Ascending aorta (tissue), 2 donors: ENCODE results near the gene DOCK2. TPM values are rescaled to one million over a fixed set of nuclear protein-coding genes. Genes with fewer than 3 reads are reported as not detected.
A peak's percentile ranks its signal among the peaks of the same experiment; 100 is the strongest.

Source experiments
- DNase-seq, 2 donors: peaks; one replicate each; pipeline ENCODE4 v3.0.0-alpha.2; 2019; ENCODE audit warnings: low spot score in 2 of 2
- H3K27ac ChIP-seq, 2 donors: fragments of 200-600 bp; sonication (generic); one replicate each; pipeline ENCODE4 v1.5.1; 2016 to 2017; ENCODE audit warnings: mild to moderate bottlenecking in 1 of 2
- H3K27me3 ChIP-seq: fragments of 200-600 bp; sonication (generic); one replicate; pipeline ENCODE4 v1.5.1; 2017
- H3K36me3 ChIP-seq, 2 donors: fragments of 200-600 bp; sonication (generic); one replicate each; pipeline ENCODE4 v1.5.1; 2016
- H3K4me1 ChIP-seq, 2 donors: fragments of 200-600 bp; sonication (generic); one replicate each; pipeline ENCODE4 v1.5.1; 2016 to 2017; ENCODE audit warnings: mild to moderate bottlenecking in 1 of 2
- H3K4me3 ChIP-seq, 2 donors: fragments of 200-600 bp; sonication (generic); one replicate each; pipeline ENCODE4 v1.5.1; 2016 to 2017; ENCODE audit warnings: mild to moderate bottlenecking in 1 of 2
- H3K9me3 ChIP-seq, 2 donors: fragments of 200-600 bp; sonication (generic); one replicate each; pipeline ENCODE4 v1.5.1; 2016
- CTCF ChIP-seq, 3 experiments: fragments of 200-600 bp in 2 of 3; fragments of 450-650 bp in 1 of 3; sonication (generic) in 2 of 3; IDR thresholded peaks; one replicate each; pipeline ENCODE4 v1.5.1; 2016 to 2019; ENCODE audit warnings: antibody characterized with exemption in 3 of 3, mild to moderate bottlenecking in 1 of 3, moderate library complexity in 1 of 3
- intact Hi-C: fragments of 100-400 bp; cut with DNase I; formaldehyde crosslinking; loops from one replicate; pipeline ENCODE4 v1.15.1; 2023
- total RNA-seq: library from RNA; depleted of rRNA; stranded (reverse); fragments of >200 nt; gene quantifications from one replicate; pipeline ENCODE4 v1.1.0, GENCODE V29; 2016

Gene DOCK2
- total RNA-seq, 1 donor from 2014 or later: 33.1 TPM

GRCh38 chr5:170075696-170076095, 438.6 kb downstream of the DOCK2 start:
- DNase-seq: no peak
- Histone ChIP-seq H3K4me3 (no peak overlapping the region), H3K27ac (no peak overlapping the region), H3K4me1 (no peaks in the 10 kb centered on the region), H3K27me3 (no peaks in the 10 kb centered on the region), H3K9me3 (no peaks in the 10 kb centered on the region), H3K36me3 (no peaks in the 10 kb centered on the region)
- intact Hi-C loops: no loop called here
- TF ChIP-seq CTCF (IDR thresholded peaks at IDR 0.05): no peak

GRCh38 chr5:170076211-170076610, 439.1 kb downstream of the DOCK2 start:
- Histone ChIP-seq H3K36me3 (no peaks in the 10 kb centered on the region), H3K27me3 (no peaks in the 10 kb centered on the region), H3K4me1 (no peaks in the 10 kb centered on the region), H3K27ac (no peak overlapping the region), H3K9me3 (no peaks in the 10 kb centered on the region), H3K4me3 (no peak overlapping the region)
- intact Hi-C loops: no loop called here
- no peak for TF ChIP-seq CTCF (IDR thresholded peaks at IDR 0.05)
- no peak for DNase-seq

- TF ChIP-seq CTCF (IDR thresholded peaks at IDR 0.05): no peak
- intact Hi-C loops: no loop called here
- no peak for DNase-seq
- Histone ChIP-seq H3K4me1 (no peaks in the 10 kb centered on the region), H3K27ac (no peak overlapping the region), H3K27me3 (no peaks in the 10 kb centered on the region), H3K36me3 (no peaks in the 10 kb centered on the region), H3K9me3 (no peaks in the 10 kb centered on the region), H3K4me3 (no peak overlapping the region)
Observed at GRCh38 chr5:170076739-170077138, 439.7 kb downstream of the DOCK2 start.

- intact Hi-C loops: no loop called here
- no peaks in the 10 kb centered on the region for H3K4me1 ChIP-seq
- H3K27me3 ChIP-seq: no peaks in the 10 kb centered on the region
- H3K9me3 ChIP-seq: no peaks in the 10 kb centered on the region
- no peak for DNase-seq
- H3K27ac ChIP-seq: no peak overlapping the region
- no peaks in the 10 kb centered on the region for H3K36me3 ChIP-seq
- no peak for TF ChIP-seq CTCF (IDR thresholded peaks at IDR 0.05)
- no peak overlapping the region for H3K4me3 ChIP-seq
Observed at GRCh38 chr5:170077526-170077925, 440.5 kb downstream of the DOCK2 start.

GRCh38 chr5:170078458-170078857, 441.4 kb downstream of the DOCK2 start:
- Histone ChIP-seq H3K4me3 (no peak overlapping the region), H3K36me3 (no peaks in the 10 kb centered on the region), H3K4me1 (no peaks in the 10 kb centered on the region), H3K27me3 (no peaks in the 10 kb centered on the region), H3K9me3 (no peaks in the 10 kb centered on the region), H3K27ac (no peak overlapping the region)
- intact Hi-C loops: no loop called here
- DNase-seq: no peak
- TF ChIP-seq CTCF (IDR thresholded peaks at IDR 0.05): no peak

- H3K9me3 ChIP-seq: no peaks in the 10 kb centered on the region
- no peaks in the 10 kb centered on the region for H3K36me3 ChIP-seq
- no peak overlapping the region for H3K27ac ChIP-seq
- DNase-seq: peak in 1 of 2 donors; percentile 21
- H3K4me1 ChIP-seq: no peaks in the 10 kb centered on the region
- no peak overlapping the region for H3K4me3 ChIP-seq
- H3K27me3 ChIP-seq: no peaks in the 10 kb centered on the region
- intact Hi-C loops: no loop called here
- no peak for TF ChIP-seq CTCF (IDR thresholded peaks at IDR 0.05)
Observed at GRCh38 chr5:170078931-170079330, 441.9 kb downstream of the DOCK2 start.
